Effector memory CD8-positive, alpha-beta T cell (primary cell): ENCODE data around the gene COQ3.

Experiments
- ATAC-seq: fragments of 150-1000 bp; cut with Tn5 transposase; replicated peaks from 2 replicates; pipeline ENCODE4 v1.10.0; 2021; ENCODE audit warnings: mild to moderate bottlenecking, moderate library complexity
- DNase-seq, 3 experiments: peaks; one replicate each; pipeline ENCODE4 v3.0.0; 2021
- H3K27ac Mint-ChIP-seq, 2 donors: one replicate each; pipeline ENCODE4 v1.8.0; 2022; ENCODE audit warnings: mild to moderate bottlenecking in 2 of 2, mixed read lengths in 2 of 2, moderate library complexity in 2 of 2
- H3K27me3 Mint-ChIP-seq, 2 donors: one replicate each; pipeline ENCODE4 v1.8.0; 2022; ENCODE audit warnings: mixed read lengths in 2 of 2
- H3K36me3 Mint-ChIP-seq: one replicate; pipeline ENCODE4 v1.8.0; 2022; ENCODE audit warnings: mild to moderate bottlenecking, moderate library complexity, mixed read lengths; ENCODE audit not compliant: insufficient read depth
- H3K4me1 Mint-ChIP-seq, 2 donors: one replicate each; pipeline ENCODE4 v1.8.0; 2022; ENCODE audit warnings: low read depth in 2 of 2, mixed read lengths in 2 of 2
- H3K4me3 Mint-ChIP-seq, 2 donors: one replicate each; pipeline ENCODE4 v1.8.0; 2022; ENCODE audit warnings: mild to moderate bottlenecking in 2 of 2, mixed read lengths in 2 of 2, moderate library complexity in 2 of 2
- H3K9me3 Mint-ChIP-seq, 2 donors: one replicate each; pipeline ENCODE4 v1.8.0; 2022; ENCODE audit warnings: mixed read lengths in 2 of 2

COQ3 gene

GRCh38 chr6:99416226-99416625 is 22.2 kb upstream of the COQ3 start:
- Mint-ChIP-seq H3K4me1 (peaks cover 32 to 49% of the 10 kb centered on the region in 2 donors), H3K9me3 (no peaks in the 10 kb centered on the region), H3K4me3 (peak overlapping the region in 1 of 2 donors; percentile 49), H3K27ac (no peak overlapping the region), H3K36me3 (peaks cover 43% of the 10 kb centered on the region), H3K27me3 (no peaks in the 10 kb centered on the region)
- ATAC-seq (no peak), DNase-seq (no peak)

GRCh38 chr6:99415446-99415845 is 21.5 kb upstream of the COQ3 start:
- Mint-ChIP-seq H3K27me3 (no peaks in the 10 kb centered on the region), H3K4me3 (peak overlapping the region in 1 of 2 donors; percentile 31), H3K9me3 (no peaks in the 10 kb centered on the region), H3K27ac (peak overlapping the region in 1 of 2 donors; percentile 46), H3K4me1 (peaks cover 28 to 42% of the 10 kb centered on the region in 2 donors), H3K36me3 (peaks cover 51% of the 10 kb centered on the region)
- ATAC-seq (no peak), DNase-seq (no peak)

GRCh38 chr6:99412065-99412464 is 18.1 kb upstream of the COQ3 start:
- ATAC-seq (no peak), DNase-seq (no peak)
- peak overlapping the region; percentile 35 to 55 for H3K27ac Mint-ChIP-seq
- H3K4me1 Mint-ChIP-seq: peaks cover 16 to 31% of the 10 kb centered on the region in 2 donors
- H3K27me3 Mint-ChIP-seq: no peaks in the 10 kb centered on the region
- no peaks in the 10 kb centered on the region for H3K9me3 Mint-ChIP-seq
- H3K4me3 Mint-ChIP-seq: no peak overlapping the region
- H3K36me3 Mint-ChIP-seq: peaks cover 67% of the 10 kb centered on the region

GRCh38 chr6:99409672-99410071 is 15.7 kb upstream of the COQ3 start:
- DNase-seq (no peak), ATAC-seq (no peak)
- peaks cover 12 to 18% of the 10 kb centered on the region in 2 donors for H3K4me1 Mint-ChIP-seq
- H3K36me3 Mint-ChIP-seq: peaks cover 91% of the 10 kb centered on the region
- H3K9me3 Mint-ChIP-seq: no peaks in the 10 kb centered on the region
- no peak overlapping the region for H3K4me3 Mint-ChIP-seq
- no peaks in the 10 kb centered on the region for H3K27me3 Mint-ChIP-seq
- peak overlapping the region in 1 of 2 donors; percentile 6 for H3K27ac Mint-ChIP-seq

GRCh38 chr6:99407076-99407475 is 13.1 kb upstream of the COQ3 start:
- H3K36me3 Mint-ChIP-seq: peaks cover 97% of the 10 kb centered on the region
- no peak for DNase-seq
- H3K9me3 Mint-ChIP-seq: no peaks in the 10 kb centered on the region
- H3K27ac Mint-ChIP-seq: peak overlapping the region in 1 of 2 donors; percentile 8
- no peak for ATAC-seq
- H3K27me3 Mint-ChIP-seq: no peaks in the 10 kb centered on the region
- H3K4me3 Mint-ChIP-seq: no peak overlapping the region
- peaks cover 3 to 14% of the 10 kb centered on the region in 2 donors for H3K4me1 Mint-ChIP-seq

GRCh38 chr6:99402448-99402847 is 8.5 kb upstream of the COQ3 start:
- Mint-ChIP-seq H3K4me1 (peaks cover 0 to 3% of the 10 kb centered on the region in 2 donors), H3K36me3 (peaks cover 89% of the 10 kb centered on the region), H3K4me3 (no peak overlapping the region), H3K27me3 (no peaks in the 10 kb centered on the region), H3K27ac (no peak overlapping the region), H3K9me3 (no peaks in the 10 kb centered on the region)
- DNase-seq: no peak
- ATAC-seq: no peak

GRCh38 chr6:99397287-99397686 is 3.3 kb upstream of the COQ3 start:
- Mint-ChIP-seq H3K4me1 (peaks cover 6 to 17% of the 10 kb centered on the region in 2 donors), H3K27ac (peak overlapping the region in 1 of 2 donors; percentile 55), H3K36me3 (peaks cover 55% of the 10 kb centered on the region), H3K9me3 (no peaks in the 10 kb centered on the region), H3K27me3 (no peaks in the 10 kb centered on the region), H3K4me3 (no peak overlapping the region)
- no peak for DNase-seq
- no peak for ATAC-seq

- Mint-ChIP-seq H3K27me3 (no peaks in the 10 kb centered on the region), H3K36me3 (peaks cover 21% of the 10 kb centered on the region), H3K4me1 (peaks cover 6 to 20% of the 10 kb centered on the region in 2 donors), H3K4me3 (peak overlapping the region; percentile 91 to 94), H3K27ac (peak overlapping the region; percentile 91 to 93), H3K9me3 (no peaks in the 10 kb centered on the region)
- DNase-seq (no peak), ATAC-seq (peak; percentile 10)
These were observed 663 bp downstream of the COQ3 start for GRCh38 chr6:99393366-99393697.

- Mint-ChIP-seq H3K4me1 (peaks cover 8 to 20% of the 10 kb centered on the region in 2 donors), H3K27ac (no peak overlapping the region), H3K9me3 (no peaks in the 10 kb centered on the region), H3K36me3 (peaks cover 9% of the 10 kb centered on the region), H3K4me3 (no peak overlapping the region), H3K27me3 (no peaks in the 10 kb centered on the region)
- ATAC-seq (no peak), DNase-seq (no peak)
These were observed 3.1 kb downstream of the COQ3 start for GRCh38 chr6:99390896-99391295.

GRCh38 chr6:99384507-99384906 is 9.5 kb downstream of the COQ3 start:
- H3K9me3 Mint-ChIP-seq: no peaks in the 10 kb centered on the region
- H3K4me3 Mint-ChIP-seq: no peak overlapping the region
- no peak overlapping the region for H3K27ac Mint-ChIP-seq
- no peaks in the 10 kb centered on the region for H3K27me3 Mint-ChIP-seq
- DNase-seq: no peak
- H3K4me1 Mint-ChIP-seq: peaks cover 0 to 2% of the 10 kb centered on the region in 2 donors
- H3K36me3 Mint-ChIP-seq: no peaks in the 10 kb centered on the region
- no peak for ATAC-seq

- H3K27me3 Mint-ChIP-seq: no peaks in the 10 kb centered on the region
- DNase-seq (no peak), ATAC-seq (no peak)
- H3K4me3 Mint-ChIP-seq: no peak overlapping the region
- H3K27ac Mint-ChIP-seq: no peak overlapping the region
- no peaks in the 10 kb centered on the region for H3K4me1 Mint-ChIP-seq
- H3K36me3 Mint-ChIP-seq: no peaks in the 10 kb centered on the region
- no peaks in the 10 kb centered on the region for H3K9me3 Mint-ChIP-seq
These were observed 15.4 kb downstream of the COQ3 start for GRCh38 chr6:99378636-99379035.

GRCh38 chr6:99369533-99369932 is 24.5 kb downstream of the COQ3 start:
- H3K36me3 Mint-ChIP-seq: peaks cover 8% of the 10 kb centered on the region
- no peaks in the 10 kb centered on the region for H3K4me1 Mint-ChIP-seq
- no peaks in the 10 kb centered on the region for H3K27me3 Mint-ChIP-seq
- ATAC-seq: no peak
- no peak overlapping the region for H3K27ac Mint-ChIP-seq
- DNase-seq: no peak
- H3K4me3 Mint-ChIP-seq: no peak overlapping the region
- no peaks in the 10 kb centered on the region for H3K9me3 Mint-ChIP-seq

- H3K9me3 Mint-ChIP-seq: no peaks in the 10 kb centered on the region
- H3K36me3 Mint-ChIP-seq: peaks cover 2% of the 10 kb centered on the region
- peaks cover 1 to 3% of the 10 kb centered on the region in 2 donors for H3K27me3 Mint-ChIP-seq
- DNase-seq: no peak
- no peaks in the 10 kb centered on the region for H3K4me1 Mint-ChIP-seq
- H3K27ac Mint-ChIP-seq: no peak overlapping the region
- H3K4me3 Mint-ChIP-seq: no peak overlapping the region
- no peak for ATAC-seq
These were observed 27.1 kb downstream of the COQ3 start for GRCh38 chr6:99366852-99367251.

- no peaks in the 10 kb centered on the region for H3K9me3 Mint-ChIP-seq
- no peaks in the 10 kb centered on the region for H3K4me1 Mint-ChIP-seq
- DNase-seq (no peak), ATAC-seq (no peak)
- H3K36me3 Mint-ChIP-seq: no peaks in the 10 kb centered on the region
- no peak overlapping the region for H3K27ac Mint-ChIP-seq
- H3K27me3 Mint-ChIP-seq: peaks cover 12 to 18% of the 10 kb centered on the region in 2 donors
- H3K4me3 Mint-ChIP-seq: no peak overlapping the region
These were observed 30.0 kb downstream of the COQ3 start for GRCh38 chr6:99364026-99364425.
